ENCODE results near the gene PLA2G5.
"Not testable (repeated sequence)": the region's sequence is repeated elsewhere in the genome, so short reads cannot be mapped to it uniquely, and the experiment has no call there.

PLA2G5 gene

DNA sequence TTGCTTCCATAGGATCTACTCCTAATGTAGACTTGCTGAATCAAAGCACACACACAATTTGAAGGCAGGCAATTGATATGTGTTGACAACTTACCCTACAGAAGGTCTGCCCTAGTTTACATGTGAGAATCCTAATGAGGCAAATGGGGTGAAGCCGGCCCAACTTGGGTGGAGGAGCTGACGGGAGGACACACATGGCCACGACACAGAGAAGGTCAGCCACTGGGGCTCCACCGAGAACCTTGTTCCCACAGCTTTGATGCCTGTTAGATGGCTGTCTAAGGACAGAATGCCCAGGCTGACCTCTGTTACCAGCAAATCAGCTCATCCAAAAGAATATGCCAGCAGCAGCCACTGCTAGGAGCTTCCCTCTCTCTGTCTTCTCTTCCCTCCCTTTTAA lies 50.8 kb downstream of the PLA2G5 start:
- TF ChIP-seq, protein P1, sequence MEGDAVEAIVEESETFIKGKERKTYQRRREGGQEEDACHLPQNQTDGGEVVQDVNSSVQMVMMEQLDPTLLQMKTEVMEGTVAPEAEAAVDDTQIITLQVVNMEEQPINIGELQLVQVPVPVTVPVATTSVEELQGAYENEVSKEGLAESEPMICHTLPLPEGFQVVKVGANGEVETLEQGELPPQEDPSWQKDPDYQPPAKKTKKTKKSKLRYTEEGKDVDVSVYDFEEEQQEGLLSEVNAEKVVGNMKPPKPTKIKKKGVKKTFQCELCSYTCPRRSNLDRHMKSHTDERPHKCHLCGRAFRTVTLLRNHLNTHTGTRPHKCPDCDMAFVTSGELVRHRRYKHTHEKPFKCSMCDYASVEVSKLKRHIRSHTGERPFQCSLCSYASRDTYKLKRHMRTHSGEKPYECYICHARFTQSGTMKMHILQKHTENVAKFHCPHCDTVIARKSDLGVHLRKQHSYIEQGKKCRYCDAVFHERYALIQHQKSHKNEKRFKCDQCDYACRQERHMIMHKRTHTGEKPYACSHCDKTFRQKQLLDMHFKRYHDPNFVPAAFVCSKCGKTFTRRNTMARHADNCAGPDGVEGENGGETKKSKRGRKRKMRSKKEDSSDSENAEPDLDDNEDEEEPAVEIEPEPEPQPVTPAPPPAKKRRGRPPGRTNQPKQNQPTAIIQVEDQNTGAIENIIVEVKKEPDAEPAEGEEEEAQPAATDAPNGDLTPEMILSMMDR (IDR thresholded peaks at IDR 0.05; ENCODE audit: insufficient read depth, low read depth, low read length, missing control alignments), result no peak
- no peak overlapping the region for H3K4me3 ChIP-seq (ENCODE audit: low read depth, low read length)
- DNase-seq (ENCODE audit: low read depth), result no peak

DNA sequence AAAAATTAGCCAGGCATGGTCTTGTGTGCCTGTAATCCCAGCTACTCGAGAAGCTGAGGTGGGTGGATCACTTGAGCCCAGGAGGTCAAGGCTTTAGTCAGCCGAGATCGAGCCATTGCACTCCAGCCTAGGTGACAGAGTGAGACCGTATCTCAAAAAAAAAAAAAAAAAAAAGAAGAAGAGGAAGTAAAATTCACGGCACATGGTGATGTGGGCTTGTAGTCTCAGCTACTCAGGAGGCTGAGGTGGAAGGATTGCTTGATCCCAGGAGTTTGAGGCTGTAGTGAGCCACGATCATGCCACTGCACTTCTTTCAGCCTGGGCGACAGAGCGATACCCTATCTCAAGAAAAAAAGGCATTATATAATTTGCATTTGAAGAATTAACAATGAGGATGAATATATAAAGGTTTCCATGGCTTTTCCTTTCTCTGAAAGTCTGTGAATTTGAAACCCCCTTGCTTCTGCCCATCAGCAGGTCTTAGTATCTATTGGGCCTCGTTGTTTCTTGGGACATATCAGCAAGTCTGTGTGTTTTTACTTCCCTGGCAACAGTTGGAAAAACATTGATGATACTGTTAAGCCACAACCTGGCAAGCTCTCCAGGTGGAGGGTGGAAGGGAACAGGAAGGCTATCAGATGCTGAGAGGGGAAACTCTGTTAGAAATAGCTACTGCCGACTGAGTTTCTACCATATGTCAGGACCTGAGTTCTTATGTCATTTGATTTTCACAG lies 53.9 kb downstream of the PLA2G5 start:
- TF ChIP-seq, protein P1 (IDR thresholded peaks at IDR 0.05; ENCODE audit: insufficient read depth, low read depth, low read length, missing control alignments), result no peak
- DNase-seq (ENCODE audit: low read depth), result no peak
- H3K4me3 ChIP-seq (ENCODE audit: low read depth, low read length), result no peak overlapping the region

DNA sequence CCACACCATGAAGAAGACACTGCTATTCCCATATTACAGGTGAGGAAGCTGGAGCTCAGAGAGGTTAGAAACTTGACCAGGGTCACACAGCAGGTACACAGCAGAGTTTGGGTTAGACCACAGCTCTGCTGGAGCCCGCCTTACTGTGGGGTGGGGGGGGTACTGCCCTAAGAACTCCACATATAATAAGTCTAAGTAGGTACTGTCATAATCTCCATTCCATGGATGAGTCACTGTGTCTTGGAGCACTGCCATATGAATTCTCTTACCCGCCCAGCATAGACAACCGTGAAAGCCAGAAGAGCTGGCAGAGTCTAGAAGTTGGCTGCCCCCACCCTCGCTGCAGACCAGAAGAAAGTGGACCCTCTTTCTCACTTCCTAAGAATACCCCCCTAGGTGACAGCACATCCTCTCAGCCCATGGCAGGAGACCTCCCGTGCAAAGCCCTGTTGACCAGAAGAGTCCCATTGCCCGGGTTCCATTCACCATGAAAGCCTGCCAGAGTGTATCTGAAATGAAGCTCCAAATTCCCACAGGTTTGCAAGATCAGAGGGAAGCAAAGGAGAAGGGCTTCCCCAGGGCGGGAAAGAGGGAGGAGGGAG lies 54.6 kb downstream of the PLA2G5 start:
- peak; percentile 76 for DNase-seq (ENCODE audit: low read depth)
- no peak overlapping the region for H3K4me3 ChIP-seq (ENCODE audit: low read depth, low read length)
- TF ChIP-seq, protein P1 (IDR thresholded peaks at IDR 0.05; ENCODE audit: insufficient read depth, low read depth, low read length, missing control alignments), result no peak

DNA sequence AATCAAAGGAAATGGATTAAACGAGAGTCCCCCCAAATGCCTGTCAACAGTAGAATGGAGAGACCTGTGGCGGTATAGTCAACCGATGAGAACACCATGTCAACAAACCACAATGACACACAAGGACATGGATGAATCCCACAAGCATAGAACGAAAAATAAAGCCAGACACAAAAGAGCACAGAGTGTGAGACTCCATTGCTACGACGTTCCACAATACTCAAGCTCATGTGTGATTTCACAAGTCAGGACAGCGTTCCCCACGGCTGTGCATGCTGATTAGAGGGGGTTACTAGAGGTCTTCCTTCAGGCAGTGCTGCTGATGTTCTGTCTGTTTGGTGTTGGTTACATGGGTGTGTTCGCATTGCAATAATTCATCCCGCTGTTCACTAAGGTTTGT lies 55.1 kb downstream of the PLA2G5 start:
- DNase-seq (ENCODE audit: low read depth), result no peak
- TF ChIP-seq, protein P1 (IDR thresholded peaks at IDR 0.05; ENCODE audit: insufficient read depth, low read depth, low read length, missing control alignments), result no peak
- H3K4me3 ChIP-seq (ENCODE audit: low read depth, low read length), result no peak overlapping the region

DNA sequence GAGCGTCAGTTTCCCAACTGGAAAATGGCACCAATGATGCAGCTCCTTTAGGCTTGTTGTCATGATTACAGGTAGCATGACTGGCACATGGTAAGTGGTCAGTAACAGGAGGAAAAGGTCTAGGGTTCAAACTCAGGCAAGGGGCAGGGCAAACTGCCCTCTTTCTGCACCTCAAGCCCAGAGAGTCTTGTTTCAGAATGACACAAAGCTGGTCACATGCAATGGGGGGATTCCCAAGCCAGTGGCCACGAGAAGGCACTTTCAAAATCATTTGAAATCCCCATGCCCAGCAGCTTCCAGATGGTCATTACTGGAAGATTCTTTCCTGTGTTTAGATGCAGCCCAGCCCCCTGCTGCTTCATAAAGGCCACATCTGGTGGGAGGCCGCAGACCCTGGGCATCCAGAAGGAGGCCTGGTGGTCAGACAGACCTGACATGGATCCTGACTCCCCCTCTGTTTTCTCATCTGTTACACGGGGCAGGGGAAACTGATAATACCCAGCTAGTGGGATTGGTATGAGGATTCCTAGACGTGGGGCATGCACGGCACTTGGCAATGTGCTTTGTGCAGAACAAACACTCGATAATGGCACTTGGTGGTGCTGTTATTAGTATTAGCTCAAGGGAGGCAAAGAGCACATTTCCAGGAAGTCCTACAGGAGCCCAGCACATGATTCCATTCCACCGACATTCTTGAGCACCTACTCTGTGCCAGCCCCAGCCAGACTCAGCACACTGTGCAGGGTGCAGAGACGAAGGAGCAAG lies 56.2 kb downstream of the PLA2G5 start:
- no peak overlapping the region for H3K4me3 ChIP-seq (ENCODE audit: low read depth, low read length)
- peak; percentile 83 for DNase-seq (ENCODE audit: low read depth)
- TF ChIP-seq, protein P1 (IDR thresholded peaks at IDR 0.05; ENCODE audit: insufficient read depth, low read depth, low read length, missing control alignments), result no peak

DNA sequence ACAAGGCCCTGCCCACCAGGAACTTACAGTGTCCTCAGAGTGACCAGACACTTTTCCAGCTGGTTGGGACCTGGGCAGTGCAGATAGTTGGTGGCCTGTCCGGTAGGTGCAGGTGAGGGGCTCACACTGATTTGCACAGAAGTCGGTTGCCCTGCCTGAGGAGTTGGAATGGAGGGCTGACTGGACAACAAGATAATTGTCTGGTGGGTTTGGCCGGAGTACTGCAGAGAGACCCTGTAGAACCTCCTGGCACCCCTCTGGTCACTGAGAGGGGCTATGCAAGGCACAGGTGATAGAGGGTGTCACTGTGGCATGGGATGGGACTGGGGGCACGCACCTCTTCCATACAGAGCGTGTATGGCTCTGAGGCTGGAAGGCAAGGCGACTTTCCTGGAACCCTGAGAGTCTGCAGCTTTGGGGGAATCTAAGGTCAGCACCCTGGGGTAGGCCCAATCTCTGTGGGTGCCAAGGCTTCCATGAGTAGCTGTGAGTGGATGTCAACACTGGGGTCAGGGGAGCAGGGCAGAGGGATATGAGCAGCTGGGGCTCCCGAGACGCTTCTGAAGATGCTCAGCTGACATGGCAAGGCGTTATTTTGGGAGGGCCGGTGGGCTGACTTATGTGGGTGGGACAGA lies 56.9 kb downstream of the PLA2G5 start:
- no peak overlapping the region for H3K4me3 ChIP-seq (ENCODE audit: low read depth, low read length)
- no peak for DNase-seq (ENCODE audit: low read depth)
- TF ChIP-seq, protein P1 (IDR thresholded peaks at IDR 0.05; ENCODE audit: insufficient read depth, low read depth, low read length, missing control alignments), result no peak

DNA sequence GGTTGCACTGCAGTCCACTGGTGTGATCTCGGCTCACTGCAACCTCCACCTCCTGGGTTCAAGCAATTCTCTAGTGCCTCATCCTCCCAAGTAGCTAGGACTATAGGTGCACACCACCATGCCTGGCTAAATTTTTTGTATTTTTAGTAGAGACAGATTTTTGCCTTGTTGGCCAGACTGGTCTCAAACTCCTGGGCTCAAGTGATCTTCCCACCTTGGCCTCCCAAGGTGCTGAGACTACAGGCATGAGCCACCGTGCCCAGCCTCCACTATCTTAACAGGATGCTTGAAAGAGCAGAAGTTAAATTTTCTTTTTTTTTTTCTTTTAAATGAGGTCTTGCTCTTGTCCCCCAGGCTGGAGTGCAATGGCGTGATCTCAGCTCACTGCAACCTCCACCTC lies 60.5 kb downstream of the PLA2G5 start:
- DNase-seq (ENCODE audit: low read depth); H3K4me3 ChIP-seq (ENCODE audit: low read depth, low read length): not testable (repeated sequence)
